Measurements from ENCODE around the gene TMEM263.
"Not testable (repeated sequence)": the region's sequence is repeated elsewhere in the genome, so short reads cannot be mapped to it uniquely, and the experiment has no call there.

DNA sequence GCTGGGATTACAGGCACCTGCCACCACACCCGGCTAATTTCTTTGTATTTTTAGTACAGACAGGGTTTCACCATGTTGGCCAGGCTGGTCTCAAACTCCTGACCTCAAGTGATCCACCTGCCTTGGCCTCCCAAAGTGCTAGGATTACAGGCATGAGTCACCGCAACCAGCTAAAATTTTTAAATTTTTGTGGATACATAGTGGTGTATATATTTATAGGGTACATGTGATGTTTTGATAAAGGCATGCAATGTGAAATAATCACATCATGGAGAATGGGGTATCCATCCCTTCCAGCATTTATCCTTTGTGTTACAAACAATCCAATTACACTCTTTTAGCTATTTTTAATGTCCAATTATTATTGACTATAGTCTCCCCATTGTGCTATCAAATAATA, 33.7 kb upstream of the TMEM263 start:
- TF ChIP-seq, protein P1, sequence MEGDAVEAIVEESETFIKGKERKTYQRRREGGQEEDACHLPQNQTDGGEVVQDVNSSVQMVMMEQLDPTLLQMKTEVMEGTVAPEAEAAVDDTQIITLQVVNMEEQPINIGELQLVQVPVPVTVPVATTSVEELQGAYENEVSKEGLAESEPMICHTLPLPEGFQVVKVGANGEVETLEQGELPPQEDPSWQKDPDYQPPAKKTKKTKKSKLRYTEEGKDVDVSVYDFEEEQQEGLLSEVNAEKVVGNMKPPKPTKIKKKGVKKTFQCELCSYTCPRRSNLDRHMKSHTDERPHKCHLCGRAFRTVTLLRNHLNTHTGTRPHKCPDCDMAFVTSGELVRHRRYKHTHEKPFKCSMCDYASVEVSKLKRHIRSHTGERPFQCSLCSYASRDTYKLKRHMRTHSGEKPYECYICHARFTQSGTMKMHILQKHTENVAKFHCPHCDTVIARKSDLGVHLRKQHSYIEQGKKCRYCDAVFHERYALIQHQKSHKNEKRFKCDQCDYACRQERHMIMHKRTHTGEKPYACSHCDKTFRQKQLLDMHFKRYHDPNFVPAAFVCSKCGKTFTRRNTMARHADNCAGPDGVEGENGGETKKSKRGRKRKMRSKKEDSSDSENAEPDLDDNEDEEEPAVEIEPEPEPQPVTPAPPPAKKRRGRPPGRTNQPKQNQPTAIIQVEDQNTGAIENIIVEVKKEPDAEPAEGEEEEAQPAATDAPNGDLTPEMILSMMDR (IDR thresholded peaks at IDR 0.05; ENCODE audit: insufficient read depth, low read depth, low read length), result not testable (repeated sequence)
- not testable (repeated sequence) for TF ChIP-seq EZH2 (IDR thresholded peaks at IDR 0.05; ENCODE audit: insufficient read depth, low read length)
